Hepatocyte (in vitro differentiated cells): ENCODE measurements around the gene HECTD4.
"Not testable (repeated sequence)": the region's sequence is repeated elsewhere in the genome, so short reads cannot be mapped to it uniquely, and the experiment has no call there.

Experiments
- CTCF ChIP-seq: fragments of 200-600 bp; sonication (generic); IDR thresholded peaks from 2 replicates; pipeline ENCODE4 v1.5.1; 2016; ENCODE audit warnings: antibody characterized with exemption, mild to moderate bottlenecking; ENCODE audit not compliant: poor library complexity
- EZH2 ChIP-seq: fragments of 200-600 bp; sonication (generic); IDR thresholded peaks from 2 replicates; pipeline ENCODE4 v1.6.1; 2016; ENCODE audit warnings: antibody characterized with exemption, mild to moderate bottlenecking, borderline replicate concordance

GRCh38 chr12:112389922-112390654, 7.9 kb upstream of the HECTD4 start:
- TF ChIP-seq CTCF, EZH2: not testable (repeated sequence)
